SK-N-SH treated with all-trans-retinoic acid at 6 μM for 48 hours (cell line): ENCODE measurements around the gene CCDC85B.

ENCODE experiments used
- ATAC-seq: fragments of 200-7000 bp; cut with Tn5 transposase; 3 replicates; pipeline ENCODE4 v1.9.1; 2020; ENCODE audit warnings: mild to moderate bottlenecking, moderate library complexity
- ARNTL ChIP-seq: fragments of 450-650 bp; formaldehyde crosslinking; IDR thresholded peaks from 2 replicates; pipeline ENCODE4 v1.5.0; 2020; ENCODE audit warnings: low read depth, mild to moderate bottlenecking, moderate library complexity, borderline replicate concordance
- BACH2 ChIP-seq: fragments of 250-450 bp; sonication (Bioruptor Pico); IDR thresholded peaks from 2 replicates; pipeline ENCODE4 v1.9.0; 2021; ENCODE audit warnings: mild to moderate bottlenecking, borderline replicate concordance
- CSDC2 ChIP-seq: fragments of 250-450 bp; sonication (Bioruptor Pico); IDR thresholded peaks from 2 replicates; pipeline ENCODE4 v1.5.0; 2020; ENCODE audit warnings: mild to moderate bottlenecking, moderate library complexity
- ESRRG ChIP-seq: fragments of 250-450 bp; sonication (Bioruptor Pico); IDR thresholded peaks from 2 replicates; pipeline ENCODE4 v1.6.1; 2021; ENCODE audit warnings: mild to moderate bottlenecking
- GLIS3 ChIP-seq: fragments of 250-450 bp; sonication (Bioruptor Pico); IDR thresholded peaks from 2 replicates; pipeline ENCODE4 v1.5.0; 2020; ENCODE audit warnings: mild to moderate bottlenecking, moderate library complexity
- ISL1 ChIP-seq: fragments of 250-450 bp; sonication (Bioruptor Pico); IDR thresholded peaks from 2 replicates; pipeline ENCODE4 v2.1.2; 2022; ENCODE audit warnings: mild to moderate bottlenecking, moderate library complexity
- OSR1 ChIP-seq: fragments of 250-450 bp; sonication (Bioruptor Pico); IDR thresholded peaks from 2 replicates; pipeline ENCODE4 v1.8.0; 2022; ENCODE audit warnings: moderate library complexity, mild to moderate bottlenecking, inconsistent platforms
- PPARA ChIP-seq: fragments of 250-450 bp; sonication (Bioruptor Pico); IDR thresholded peaks from 2 replicates; pipeline ENCODE4 v1.5.0; 2020; ENCODE audit warnings: mild to moderate bottlenecking, borderline replicate concordance
- RARB ChIP-seq: fragments of 250-450 bp; sonication (Bioruptor Pico); IDR thresholded peaks from 2 replicates; pipeline ENCODE4 v1.8.0; 2021; ENCODE audit warnings: mild to moderate bottlenecking, moderate library complexity
- SNAI2 ChIP-seq: fragments of 250-450 bp; sonication (Bioruptor Pico); IDR thresholded peaks from 2 replicates; pipeline ENCODE4 v1.5.0; 2020; ENCODE audit warnings: mild to moderate bottlenecking, moderate library complexity
- TCF4 ChIP-seq: fragments of 250-450 bp; sonication (Bioruptor Pico); IDR thresholded peaks from 2 replicates; pipeline ENCODE4 v1.8.0; 2021; ENCODE audit warnings: mild to moderate bottlenecking, moderate library complexity, borderline replicate concordance
- TOX ChIP-seq: fragments of 250-450 bp; sonication (Bioruptor Pico); IDR thresholded peaks from 2 replicates; pipeline ENCODE4 v1.8.0; 2021; ENCODE audit warnings: mild to moderate bottlenecking, moderate library complexity, borderline replicate concordance
- ZC3H10 ChIP-seq: fragments of 250-450 bp; sonication (Bioruptor Pico); IDR thresholded peaks from 2 replicates; pipeline ENCODE4 v1.5.1; 2021; ENCODE audit warnings: mild to moderate bottlenecking, moderate library complexity
- ZFP30 ChIP-seq: fragments of 450-650 bp; formaldehyde crosslinking; IDR thresholded peaks from 2 replicates; pipeline ENCODE4 v1.5.0; 2022; ENCODE audit warnings: mild to moderate bottlenecking, moderate library complexity
- ZNF565 ChIP-seq: fragments of 450-650 bp; formaldehyde crosslinking; conservative IDR thresholded peaks from 2 replicates; pipeline ENCODE4 v1.5.0; 2020; ENCODE audit warnings: low read depth, mild to moderate bottlenecking, moderate library complexity
- ZNF8 ChIP-seq: fragments of 450-650 bp; formaldehyde crosslinking; IDR thresholded peaks from 2 replicates; pipeline ENCODE4 v1.5.0; 2020; ENCODE audit warnings: mild to moderate bottlenecking, moderate library complexity
- TF ChIP-seq, protein P1 (sequence below): fragments of 250-450 bp; sonication (Bioruptor Pico); IDR thresholded peaks from 2 replicates; pipeline ENCODE4 v1.5.0; 2020; ENCODE audit warnings: mild to moderate bottlenecking, moderate library complexity
- TF ChIP-seq, protein P2 (sequence below): fragments of 250-450 bp; sonication (Bioruptor Pico); IDR thresholded peaks from 2 replicates; pipeline ENCODE4 v1.5.1; 2021; ENCODE audit warnings: mild to moderate bottlenecking, moderate library complexity
- TF ChIP-seq, protein P3 (sequence below): fragments of 250-450 bp; sonication (Bioruptor Pico); IDR thresholded peaks from 2 replicates; pipeline ENCODE4 v1.5.1; 2020; ENCODE audit warnings: low read depth, mild to moderate bottlenecking, moderate library complexity
- TF ChIP-seq, protein P4 (sequence below): fragments of 250-450 bp; sonication (Bioruptor Pico); IDR thresholded peaks from 2 replicates; pipeline ENCODE4 v1.8.0; 2021; ENCODE audit warnings: low read depth, mild to moderate bottlenecking, moderate library complexity, borderline replicate concordance
- TF ChIP-seq, protein P5 (sequence below): fragments of 250-450 bp; sonication (Bioruptor Pico); IDR thresholded peaks from 2 replicates; pipeline ENCODE4 v1.8.0; 2020; ENCODE audit warnings: mild to moderate bottlenecking, moderate library complexity, borderline replicate concordance

The CCDC85B gene

DNA sequence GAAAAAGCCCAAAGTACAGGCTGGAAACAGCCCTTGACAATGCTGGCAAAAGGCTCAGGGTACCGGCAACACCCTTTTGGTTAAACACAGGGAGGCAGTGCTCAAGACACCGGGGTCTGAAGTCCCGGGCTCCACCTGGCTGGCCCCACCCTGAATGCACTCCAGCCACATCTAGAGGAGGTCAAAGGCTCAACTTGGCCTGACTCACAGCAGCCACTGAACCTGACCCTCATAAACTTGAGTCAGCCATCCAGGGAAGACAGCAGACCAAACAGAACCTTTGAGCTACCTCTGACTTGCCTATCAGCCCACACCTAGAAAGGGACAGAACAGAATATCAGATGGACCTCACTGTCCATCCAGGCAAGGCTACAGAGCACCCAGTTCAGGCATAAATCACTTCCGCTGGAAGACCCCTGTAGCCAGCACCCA is 36.3 kb upstream of the CCDC85B start (continued):
- no peak for TF ChIP-seq TOX (CRISPR knock-in tag)
- TF ChIP-seq ISL1 (CRISPR knock-in tag): no peak
- no peak for TF ChIP-seq ZNF565 (CRISPR knock-in tag)
- no peak for TF ChIP-seq ESRRG (CRISPR knock-in tag)
- TF ChIP-seq SNAI2 (CRISPR knock-in tag): no peak
- no peak for TF ChIP-seq ZFP30 (CRISPR knock-in tag)
- TF ChIP-seq BACH2 (CRISPR knock-in tag): no peak
- TF ChIP-seq CSDC2 (CRISPR knock-in tag): no peak

DNA sequence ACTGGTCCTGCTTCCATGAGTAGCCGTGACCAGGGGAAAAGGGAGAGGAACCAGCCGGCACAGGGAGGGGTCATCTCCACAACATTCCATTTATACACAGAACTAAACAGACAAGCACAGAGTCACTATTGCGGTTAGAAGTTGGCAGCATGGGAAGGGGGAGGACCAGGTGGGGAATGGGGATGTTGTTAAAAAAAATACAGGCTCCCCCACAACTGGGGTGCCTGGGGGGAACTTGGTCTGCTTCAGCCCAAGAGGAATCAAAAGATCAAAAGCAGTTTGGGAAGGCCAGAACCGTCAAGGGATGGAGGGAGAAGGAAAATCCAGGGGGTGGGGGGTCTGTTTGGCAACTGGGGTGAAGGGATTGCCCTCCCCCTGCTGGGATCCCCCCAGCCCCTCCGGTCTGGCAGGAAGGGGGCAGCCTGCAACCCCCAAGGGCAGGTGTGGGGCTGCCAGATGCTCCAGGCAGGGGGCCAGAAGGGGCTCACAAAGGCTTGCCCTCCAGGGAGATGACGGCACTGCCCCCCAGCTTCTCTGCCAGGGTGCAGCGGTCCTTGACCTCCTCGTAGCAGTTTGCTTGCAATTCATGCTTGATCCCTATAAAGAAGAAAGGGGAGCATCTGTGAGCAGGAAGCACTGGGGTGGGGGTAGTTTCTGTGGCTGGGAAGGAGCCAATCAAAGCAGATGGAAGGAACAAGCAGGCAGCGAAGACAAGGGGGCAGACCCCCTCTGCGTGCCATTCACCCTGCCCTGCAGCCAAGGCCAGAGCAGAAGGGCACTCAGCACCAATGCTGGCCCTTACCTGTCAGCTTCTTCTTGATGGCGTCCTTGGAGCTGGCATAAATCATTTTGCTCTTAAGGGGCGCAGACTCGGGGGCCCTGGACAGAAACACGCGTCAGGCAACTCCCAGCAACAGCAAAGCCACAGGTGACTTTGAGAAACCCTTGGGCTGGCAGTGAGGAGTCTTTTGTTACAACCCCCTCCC is 35.3 kb upstream of the CCDC85B start:
- no peak for ATAC-seq
- no peak for TF ChIP-seq PPARA (CRISPR knock-in tag)
- TF ChIP-seq ESRRG (CRISPR knock-in tag): no peak
- TF ChIP-seq ISL1 (CRISPR knock-in tag): no peak
- no peak for TF ChIP-seq SNAI2 (CRISPR knock-in tag)
- TF ChIP-seq ARNTL: no peak
- TF ChIP-seq, protein P1, sequence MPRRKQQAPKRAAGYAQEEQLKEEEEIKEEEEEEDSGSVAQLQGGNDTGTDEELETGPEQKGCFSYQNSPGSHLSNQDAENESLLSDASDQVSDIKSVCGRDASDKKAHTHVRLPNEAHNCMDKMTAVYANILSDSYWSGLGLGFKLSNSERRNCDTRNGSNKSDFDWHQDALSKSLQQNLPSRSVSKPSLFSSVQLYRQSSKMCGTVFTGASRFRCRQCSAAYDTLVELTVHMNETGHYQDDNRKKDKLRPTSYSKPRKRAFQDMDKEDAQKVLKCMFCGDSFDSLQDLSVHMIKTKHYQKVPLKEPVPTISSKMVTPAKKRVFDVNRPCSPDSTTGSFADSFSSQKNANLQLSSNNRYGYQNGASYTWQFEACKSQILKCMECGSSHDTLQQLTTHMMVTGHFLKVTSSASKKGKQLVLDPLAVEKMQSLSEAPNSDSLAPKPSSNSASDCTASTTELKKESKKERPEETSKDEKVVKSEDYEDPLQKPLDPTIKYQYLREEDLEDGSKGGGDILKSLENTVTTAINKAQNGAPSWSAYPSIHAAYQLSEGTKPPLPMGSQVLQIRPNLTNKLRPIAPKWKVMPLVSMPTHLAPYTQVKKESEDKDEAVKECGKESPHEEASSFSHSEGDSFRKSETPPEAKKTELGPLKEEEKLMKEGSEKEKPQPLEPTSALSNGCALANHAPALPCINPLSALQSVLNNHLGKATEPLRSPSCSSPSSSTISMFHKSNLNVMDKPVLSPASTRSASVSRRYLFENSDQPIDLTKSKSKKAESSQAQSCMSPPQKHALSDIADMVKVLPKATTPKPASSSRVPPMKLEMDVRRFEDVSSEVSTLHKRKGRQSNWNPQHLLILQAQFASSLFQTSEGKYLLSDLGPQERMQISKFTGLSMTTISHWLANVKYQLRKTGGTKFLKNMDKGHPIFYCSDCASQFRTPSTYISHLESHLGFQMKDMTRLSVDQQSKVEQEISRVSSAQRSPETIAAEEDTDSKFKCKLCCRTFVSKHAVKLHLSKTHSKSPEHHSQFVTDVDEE (CRISPR knock-in tag): no peak
- TF ChIP-seq, protein P2, sequence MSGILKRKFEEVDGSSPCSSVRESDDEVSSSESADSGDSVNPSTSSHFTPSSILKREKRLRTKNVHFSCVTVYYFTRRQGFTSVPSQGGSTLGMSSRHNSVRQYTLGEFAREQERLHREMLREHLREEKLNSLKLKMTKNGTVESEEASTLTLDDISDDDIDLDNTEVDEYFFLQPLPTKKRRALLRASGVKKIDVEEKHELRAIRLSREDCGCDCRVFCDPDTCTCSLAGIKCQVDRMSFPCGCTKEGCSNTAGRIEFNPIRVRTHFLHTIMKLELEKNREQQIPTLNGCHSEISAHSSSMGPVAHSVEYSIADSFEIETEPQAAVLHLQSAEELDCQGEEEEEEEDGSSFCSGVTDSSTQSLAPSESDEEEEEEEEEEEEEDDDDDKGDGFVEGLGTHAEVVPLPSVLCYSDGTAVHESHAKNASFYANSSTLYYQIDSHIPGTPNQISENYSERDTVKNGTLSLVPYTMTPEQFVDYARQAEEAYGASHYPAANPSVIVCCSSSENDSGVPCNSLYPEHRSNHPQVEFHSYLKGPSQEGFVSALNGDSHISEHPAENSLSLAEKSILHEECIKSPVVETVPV (CRISPR knock-in tag): no peak
- TF ChIP-seq, protein P3, sequence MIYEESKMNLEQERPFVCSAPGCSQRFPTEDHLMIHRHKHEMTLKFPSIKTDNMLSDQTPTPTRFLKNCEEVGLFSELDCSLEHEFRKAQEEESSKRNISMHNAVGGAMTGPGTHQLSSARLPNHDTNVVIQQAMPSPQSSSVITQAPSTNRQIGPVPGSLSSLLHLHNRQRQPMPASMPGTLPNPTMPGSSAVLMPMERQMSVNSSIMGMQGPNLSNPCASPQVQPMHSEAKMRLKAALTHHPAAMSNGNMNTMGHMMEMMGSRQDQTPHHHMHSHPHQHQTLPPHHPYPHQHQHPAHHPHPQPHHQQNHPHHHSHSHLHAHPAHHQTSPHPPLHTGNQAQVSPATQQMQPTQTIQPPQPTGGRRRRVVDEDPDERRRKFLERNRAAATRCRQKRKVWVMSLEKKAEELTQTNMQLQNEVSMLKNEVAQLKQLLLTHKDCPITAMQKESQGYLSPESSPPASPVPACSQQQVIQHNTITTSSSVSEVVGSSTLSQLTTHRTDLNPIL (CRISPR knock-in tag): no peak
- no peak for TF ChIP-seq GLIS3 (CRISPR knock-in tag)
- TF ChIP-seq, protein P4, sequence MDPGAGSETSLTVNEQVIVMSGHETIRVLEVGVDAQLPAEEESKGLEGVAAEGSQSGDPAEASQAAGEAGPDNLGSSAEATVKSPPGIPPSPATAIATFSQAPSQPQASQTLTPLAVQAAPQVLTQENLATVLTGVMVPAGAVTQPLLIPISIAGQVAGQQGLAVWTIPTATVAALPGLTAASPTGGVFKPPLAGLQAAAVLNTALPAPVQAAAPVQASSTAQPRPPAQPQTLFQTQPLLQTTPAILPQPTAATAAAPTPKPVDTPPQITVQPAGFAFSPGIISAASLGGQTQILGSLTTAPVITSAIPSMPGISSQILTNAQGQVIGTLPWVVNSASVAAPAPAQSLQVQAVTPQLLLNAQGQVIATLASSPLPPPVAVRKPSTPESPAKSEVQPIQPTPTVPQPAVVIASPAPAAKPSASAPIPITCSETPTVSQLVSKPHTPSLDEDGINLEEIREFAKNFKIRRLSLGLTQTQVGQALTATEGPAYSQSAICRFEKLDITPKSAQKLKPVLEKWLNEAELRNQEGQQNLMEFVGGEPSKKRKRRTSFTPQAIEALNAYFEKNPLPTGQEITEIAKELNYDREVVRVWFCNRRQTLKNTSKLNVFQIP (CRISPR knock-in tag): no peak
- no peak for TF ChIP-seq BACH2 (CRISPR knock-in tag)
- TF ChIP-seq RARB: no peak
- TF ChIP-seq ZC3H10 (CRISPR knock-in tag): no peak
- no peak for TF ChIP-seq CSDC2 (CRISPR knock-in tag)
- TF ChIP-seq ZNF8 (CRISPR knock-in tag): no peak
- TF ChIP-seq TOX (CRISPR knock-in tag): no peak
- no peak for TF ChIP-seq TCF4 (CRISPR knock-in tag)
- TF ChIP-seq OSR1: no peak
- TF ChIP-seq ZNF565 (CRISPR knock-in tag): no peak
- TF ChIP-seq, protein P5, sequence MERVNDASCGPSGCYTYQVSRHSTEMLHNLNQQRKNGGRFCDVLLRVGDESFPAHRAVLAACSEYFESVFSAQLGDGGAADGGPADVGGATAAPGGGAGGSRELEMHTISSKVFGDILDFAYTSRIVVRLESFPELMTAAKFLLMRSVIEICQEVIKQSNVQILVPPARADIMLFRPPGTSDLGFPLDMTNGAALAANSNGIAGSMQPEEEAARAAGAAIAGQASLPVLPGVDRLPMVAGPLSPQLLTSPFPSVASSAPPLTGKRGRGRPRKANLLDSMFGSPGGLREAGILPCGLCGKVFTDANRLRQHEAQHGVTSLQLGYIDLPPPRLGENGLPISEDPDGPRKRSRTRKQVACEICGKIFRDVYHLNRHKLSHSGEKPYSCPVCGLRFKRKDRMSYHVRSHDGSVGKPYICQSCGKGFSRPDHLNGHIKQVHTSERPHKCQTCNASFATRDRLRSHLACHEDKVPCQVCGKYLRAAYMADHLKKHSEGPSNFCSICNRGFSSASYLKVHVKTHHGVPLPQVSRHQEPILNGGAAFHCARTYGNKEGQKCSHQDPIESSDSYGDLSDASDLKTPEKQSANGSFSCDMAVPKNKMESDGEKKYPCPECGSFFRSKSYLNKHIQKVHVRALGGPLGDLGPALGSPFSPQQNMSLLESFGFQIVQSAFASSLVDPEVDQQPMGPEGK (CRISPR knock-in tag): no peak
